Gastroesophageal sphincter (tissue), 3 donors: ENCODE measurements around the gene KIF13A.

Experiments
- POLR2AphosphoS5 ChIP-seq: sonication (generic); formaldehyde crosslinking; IDR thresholded peaks from one replicate; pipeline ENCODE4 v1.6.1; 2017; ENCODE audit warnings: antibody characterized with exemption
- TF ChIP-seq, protein P1 (sequence below), 4 experiments: fragments of 200-600 bp in 2 of 4; fragments of 450-650 bp in 2 of 4; sonication (generic) in 1 of 4; IDR thresholded peaks; one replicate each; pipeline ENCODE4 v1.5.1; 2017 to 2019; ENCODE audit warnings: antibody characterized with exemption in 4 of 4, mild to moderate bottlenecking in 2 of 4, moderate library complexity in 2 of 4

DNA sequence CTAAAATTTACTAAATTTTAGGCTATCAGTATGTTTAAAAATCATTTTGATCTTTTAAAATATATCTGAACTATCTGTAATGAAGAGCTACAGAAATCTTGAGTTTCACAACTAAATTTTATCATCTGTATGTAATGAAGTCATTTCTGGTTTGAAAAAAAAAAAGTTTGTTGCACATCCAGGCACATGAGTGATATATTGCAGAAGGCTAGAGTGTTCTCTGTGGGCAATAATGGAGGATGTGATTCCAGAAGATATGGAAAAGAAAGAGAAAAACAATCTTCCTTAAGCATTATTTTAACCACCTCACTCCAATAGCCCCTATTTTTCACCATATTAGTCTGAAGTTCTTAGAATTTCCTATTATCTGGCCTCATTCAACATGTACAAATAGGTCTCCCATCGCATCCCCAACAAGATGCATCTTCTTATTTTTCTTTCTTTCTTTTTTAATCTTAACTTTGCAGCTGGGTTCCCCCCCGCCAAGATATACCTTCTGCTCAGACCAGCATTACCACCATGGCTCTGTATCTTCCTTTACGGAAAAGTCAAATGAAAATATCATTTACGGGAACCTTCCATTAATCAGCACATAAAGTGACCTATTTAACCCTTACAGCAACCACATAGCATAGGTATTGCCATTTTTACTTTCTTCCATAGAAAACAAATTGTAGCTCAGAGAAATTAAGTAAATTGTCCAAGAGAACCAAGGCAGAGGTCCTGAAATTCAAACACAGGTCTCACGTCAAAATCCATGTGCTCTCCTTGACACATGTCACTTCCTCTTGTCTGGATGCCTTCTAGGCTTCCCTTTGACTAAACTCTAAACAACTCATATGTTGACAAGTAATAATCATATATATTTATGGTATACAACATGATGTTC is 116.9 kb downstream of the KIF13A start:
- TF ChIP-seq, protein P1, sequence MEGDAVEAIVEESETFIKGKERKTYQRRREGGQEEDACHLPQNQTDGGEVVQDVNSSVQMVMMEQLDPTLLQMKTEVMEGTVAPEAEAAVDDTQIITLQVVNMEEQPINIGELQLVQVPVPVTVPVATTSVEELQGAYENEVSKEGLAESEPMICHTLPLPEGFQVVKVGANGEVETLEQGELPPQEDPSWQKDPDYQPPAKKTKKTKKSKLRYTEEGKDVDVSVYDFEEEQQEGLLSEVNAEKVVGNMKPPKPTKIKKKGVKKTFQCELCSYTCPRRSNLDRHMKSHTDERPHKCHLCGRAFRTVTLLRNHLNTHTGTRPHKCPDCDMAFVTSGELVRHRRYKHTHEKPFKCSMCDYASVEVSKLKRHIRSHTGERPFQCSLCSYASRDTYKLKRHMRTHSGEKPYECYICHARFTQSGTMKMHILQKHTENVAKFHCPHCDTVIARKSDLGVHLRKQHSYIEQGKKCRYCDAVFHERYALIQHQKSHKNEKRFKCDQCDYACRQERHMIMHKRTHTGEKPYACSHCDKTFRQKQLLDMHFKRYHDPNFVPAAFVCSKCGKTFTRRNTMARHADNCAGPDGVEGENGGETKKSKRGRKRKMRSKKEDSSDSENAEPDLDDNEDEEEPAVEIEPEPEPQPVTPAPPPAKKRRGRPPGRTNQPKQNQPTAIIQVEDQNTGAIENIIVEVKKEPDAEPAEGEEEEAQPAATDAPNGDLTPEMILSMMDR (IDR thresholded peaks at IDR 0.05), result no peak
- TF ChIP-seq POLR2AphosphoS5, result no peak
